Left ventricle myocardium superior (tissue), 1 donor: ENCODE data around the gene PDX1. TPM values are rescaled to one million over a fixed set of nuclear protein-coding genes. Genes with fewer than 3 reads are reported as not detected.
A peak's percentile ranks its signal among the peaks of the same experiment; 100 is the strongest.
"Not testable (repeated sequence)": the region's sequence is repeated elsewhere in the genome, so short reads cannot be mapped to it uniquely, and the experiment has no call there.

Source experiments
- ATAC-seq: fragments of 200-7000 bp; cut with Tn5 transposase; one replicate; pipeline ENCODE4 v1.9.1; 2020; ENCODE audit warnings: mild to moderate bottlenecking, moderate library complexity
- DNase-seq: peaks from one replicate; pipeline ENCODE4 v3.0.0-alpha.2; 2020
- intact Hi-C: fragments of 100-400 bp; cut with micrococcal nuclease; formaldehyde crosslinking; loops from one replicate; pipeline ENCODE4 v1.11.0; 2022
- total RNA-seq: library from RNA; stranded (reverse); fragmentation: NEBNext Ultra II Directional; extraction: Animal tissue kit (Norgen Biotek cat#: 25700); gene quantifications from one replicate; pipeline ENCODE4 v1.2.1, GENCODE V29; 2021
- donor health status: DM: no; HTN: yes; CAD: no; lungs with severe emphysema.

Gene PDX1
- total RNA-seq, 1 donor from 2014 or later = not detected

DNA sequence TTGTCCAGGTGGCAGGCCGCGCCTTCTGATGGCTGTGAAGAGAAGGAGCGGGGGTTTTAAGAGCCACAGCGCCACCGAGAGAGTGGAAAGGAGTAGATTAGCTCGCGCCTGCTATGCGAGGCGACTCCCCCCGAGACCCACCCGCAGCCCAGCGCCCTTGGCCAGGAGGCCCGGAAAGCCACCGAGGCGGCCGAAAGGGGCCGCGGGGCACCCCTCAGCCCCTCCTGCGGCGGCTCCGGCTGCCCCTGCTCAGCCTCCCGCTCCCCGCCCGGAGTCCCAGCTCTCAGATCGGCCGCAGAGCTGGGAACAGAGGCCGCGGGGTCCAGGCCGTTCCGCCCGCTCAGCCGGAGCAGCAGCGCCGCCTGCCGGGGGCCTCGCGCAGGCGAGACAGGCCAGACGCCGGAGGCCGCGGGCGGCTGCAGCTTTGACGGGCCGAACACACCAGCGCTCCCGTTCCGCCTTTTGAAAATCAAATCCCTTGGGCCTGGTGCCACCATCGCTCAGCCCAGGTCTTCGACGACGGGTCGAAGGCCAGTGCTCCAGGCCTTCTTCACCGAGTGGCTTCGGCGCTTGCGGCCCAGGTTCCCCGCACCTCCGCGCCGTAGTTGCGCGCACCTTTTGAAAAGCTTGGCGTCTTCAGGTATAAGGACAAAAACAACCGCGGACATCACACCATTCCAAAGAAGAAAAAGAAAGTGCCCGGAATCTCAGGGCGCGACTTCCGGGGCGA is 34.0 kb downstream of the PDX1 start:
- DNase-seq (peak; percentile 85), ATAC-seq (peak; percentile 99)
- intact Hi-C loops = no loop called here

DNA sequence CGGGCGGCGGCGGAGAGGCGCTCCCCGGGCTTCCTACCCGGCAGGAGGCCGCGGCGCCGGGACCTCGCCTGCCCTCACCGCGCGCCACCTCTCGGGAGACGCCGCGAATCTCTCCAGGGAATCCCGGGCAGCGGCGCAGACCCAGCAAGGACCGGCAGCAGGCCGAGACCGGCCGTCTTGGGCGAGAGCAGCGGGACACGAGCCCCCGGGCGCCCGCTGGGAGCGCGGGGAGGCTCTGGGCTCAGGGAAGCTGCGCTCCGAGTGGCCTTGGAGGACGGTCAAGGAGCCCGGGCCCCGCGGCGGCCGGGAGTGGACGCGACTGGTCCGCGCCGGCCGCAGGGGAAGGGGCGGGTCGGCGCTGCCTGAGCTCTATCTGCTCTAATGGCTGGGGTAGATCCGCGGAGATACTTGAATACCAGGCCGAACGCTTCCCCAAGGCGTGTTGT is 34.6 kb downstream of the PDX1 start:
- intact Hi-C loops = no loop called here
- ATAC-seq (peak; percentile 72), DNase-seq (no peak)

DNA sequence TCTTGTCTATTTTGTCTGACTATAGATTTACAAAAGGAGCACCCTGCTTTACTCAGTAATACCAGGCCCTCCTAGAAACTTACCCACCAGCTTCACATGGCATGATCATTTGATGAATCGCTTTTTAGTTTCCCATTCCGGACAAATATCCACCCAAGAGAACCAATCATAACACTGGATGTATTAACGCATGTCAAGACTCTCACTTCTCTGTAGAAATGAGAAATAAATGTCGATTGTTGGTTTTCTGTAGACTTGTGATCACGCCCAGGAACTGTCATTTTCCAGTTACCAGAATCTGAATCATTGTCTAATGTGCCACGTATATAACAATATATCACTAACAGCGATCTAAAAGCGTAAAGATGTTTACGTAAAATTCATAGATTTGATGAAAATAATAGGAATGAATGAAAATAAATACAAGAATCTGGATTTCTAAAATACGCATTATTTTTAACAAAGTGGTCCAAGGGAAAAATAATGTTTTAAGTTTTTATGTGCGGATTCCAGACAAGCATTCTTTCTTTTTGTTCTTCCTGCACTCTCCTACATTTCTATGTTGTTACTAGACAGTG is 35.3 kb downstream of the PDX1 start:
- ATAC-seq = no peak
- no peak for DNase-seq
- intact Hi-C loops = no loop called here

DNA sequence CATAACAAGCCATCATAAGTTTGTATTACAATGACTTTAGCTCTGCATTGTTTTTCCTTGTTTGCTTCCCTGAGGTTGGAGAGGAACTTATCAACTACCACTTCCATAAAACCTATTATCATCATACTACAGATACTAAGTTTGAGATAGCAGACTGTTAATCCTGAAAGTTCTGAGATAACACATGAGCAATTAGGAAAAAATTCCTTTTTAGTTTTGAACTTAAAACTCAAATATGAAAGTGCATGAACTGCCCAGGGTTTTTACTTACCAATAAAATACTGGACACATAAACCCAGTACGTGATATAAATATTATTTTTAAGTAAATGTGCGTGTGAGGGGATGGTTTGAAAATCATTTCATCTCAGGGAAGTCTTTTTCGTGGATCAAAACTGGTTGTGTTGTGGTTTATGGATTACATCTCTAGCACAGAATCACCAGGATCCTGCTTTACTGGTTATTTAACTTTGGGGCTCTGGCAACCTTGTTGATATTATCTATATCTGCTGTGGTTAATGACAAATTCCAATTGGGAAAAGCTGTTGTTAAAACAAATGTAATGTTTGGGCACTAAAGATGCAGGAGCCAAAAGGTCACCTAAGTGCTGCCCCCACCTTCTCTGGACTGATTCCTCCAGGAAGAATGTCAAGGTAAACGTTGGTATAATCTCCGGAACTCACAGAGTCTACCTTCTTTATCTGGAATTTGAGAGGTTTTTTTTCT is 36.9 kb downstream of the PDX1 start:
- DNase-seq (no peak), ATAC-seq (no peak)
- intact Hi-C loops = no loop called here

DNA sequence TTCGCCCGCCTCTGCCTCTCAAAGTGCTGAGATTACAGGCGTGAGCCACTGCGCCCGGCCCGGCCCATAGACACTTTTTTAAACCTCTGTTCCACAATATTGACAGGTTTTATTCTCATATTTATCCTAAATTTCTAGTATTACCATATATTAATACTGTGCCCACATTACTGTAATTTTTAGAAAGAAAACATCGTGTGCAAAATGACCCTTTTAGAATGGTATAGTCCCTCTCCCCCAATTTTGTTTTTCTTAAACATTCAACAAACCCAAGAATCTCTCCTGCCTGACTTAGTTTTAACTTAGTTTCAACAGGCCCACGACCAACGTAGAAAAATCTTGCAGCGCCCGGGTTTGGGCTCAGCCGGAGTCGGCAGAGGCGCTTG is 40.2 kb downstream of the PDX1 start:
- intact Hi-C loops = no loop called here
- DNase-seq = no peak
- ATAC-seq = no peak

DNA sequence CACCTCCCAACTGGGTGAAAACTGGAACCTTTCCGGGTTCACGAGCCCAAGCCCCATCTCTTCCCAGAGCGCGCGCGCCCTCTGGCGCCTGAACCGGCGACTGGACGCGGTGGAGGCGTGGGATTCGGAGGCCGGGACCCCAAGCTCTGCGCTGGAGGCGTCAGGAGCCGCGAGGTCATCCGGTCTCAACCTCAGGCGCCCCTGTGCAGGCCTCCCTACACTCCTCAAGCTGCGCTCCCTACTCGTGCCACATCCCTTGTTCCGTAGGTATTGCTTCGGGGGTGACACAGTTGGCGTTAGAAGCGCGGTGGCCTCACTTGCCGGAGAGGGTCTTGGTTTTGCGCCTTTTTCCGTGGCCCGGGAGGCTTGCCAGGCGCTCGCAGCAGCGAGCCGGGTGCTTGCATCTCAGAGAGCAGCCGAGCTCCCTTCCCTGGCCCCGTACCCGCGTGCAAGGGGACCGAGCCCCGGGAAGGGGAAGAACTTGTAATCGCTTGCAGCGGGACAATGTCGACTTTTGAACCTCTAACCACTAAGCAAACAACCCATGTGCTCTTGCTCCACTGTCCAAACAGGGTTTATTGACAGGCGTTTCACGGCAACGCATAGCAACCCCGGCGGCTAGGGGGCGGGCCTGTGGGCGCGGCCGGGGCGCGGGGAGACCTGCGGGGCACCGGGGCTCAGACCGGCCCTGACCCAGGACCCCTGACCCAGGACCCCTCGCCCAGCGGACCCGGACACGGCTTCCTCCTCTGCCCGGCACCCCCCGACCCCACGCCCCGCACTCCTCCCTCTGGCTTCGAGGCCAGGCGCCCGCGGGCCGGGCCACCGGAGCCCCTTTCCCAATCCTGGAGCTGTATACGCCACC is 40.8 kb downstream of the PDX1 start:
- peak; percentile 81 for ATAC-seq
- intact Hi-C loops = no loop called here
- DNase-seq = peak; percentile 60

DNA sequence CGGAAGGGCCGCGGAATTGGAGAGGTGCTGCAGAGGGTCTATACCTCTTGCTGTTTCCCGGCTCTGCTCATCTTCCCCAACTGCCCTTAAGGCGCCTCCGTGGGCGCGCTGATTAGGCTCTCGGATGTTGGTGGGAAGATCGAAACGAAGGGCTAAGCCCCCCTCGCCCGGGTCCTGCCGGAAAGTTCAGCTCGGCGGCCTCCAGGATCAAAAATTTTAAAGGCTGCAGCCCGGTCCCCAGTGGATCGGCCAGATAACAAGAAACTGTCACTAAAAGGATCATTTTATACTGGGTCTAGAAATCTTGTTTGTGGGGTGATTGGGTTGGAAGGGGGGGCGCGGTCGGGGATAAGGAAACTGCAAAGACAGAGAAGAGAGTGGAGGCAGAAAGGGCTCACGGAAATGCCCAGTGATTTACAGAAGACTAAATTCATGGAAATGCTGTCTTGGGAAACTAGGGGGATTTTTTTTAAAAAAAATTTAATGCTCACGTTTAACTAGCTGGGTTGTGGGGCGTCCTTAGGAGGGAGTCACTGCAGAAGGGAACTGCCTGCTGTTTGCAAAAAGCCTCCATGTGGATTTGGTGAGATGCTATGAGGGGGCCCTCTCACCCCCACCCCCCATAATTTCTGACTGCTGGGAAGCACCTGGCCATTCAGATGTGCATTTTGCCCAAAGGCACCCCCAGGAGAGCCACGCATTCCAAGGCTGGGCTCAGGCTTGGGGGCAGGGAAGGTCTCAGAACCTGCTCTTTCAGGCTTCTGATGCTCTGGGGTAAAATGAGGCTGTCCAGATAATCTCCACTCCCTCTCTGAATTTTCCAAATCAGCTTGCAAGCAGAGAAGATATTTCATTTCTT is 41.7 kb downstream of the PDX1 start:
- no peak for DNase-seq
- intact Hi-C loops = no loop called here
- ATAC-seq = no peak

DNA sequence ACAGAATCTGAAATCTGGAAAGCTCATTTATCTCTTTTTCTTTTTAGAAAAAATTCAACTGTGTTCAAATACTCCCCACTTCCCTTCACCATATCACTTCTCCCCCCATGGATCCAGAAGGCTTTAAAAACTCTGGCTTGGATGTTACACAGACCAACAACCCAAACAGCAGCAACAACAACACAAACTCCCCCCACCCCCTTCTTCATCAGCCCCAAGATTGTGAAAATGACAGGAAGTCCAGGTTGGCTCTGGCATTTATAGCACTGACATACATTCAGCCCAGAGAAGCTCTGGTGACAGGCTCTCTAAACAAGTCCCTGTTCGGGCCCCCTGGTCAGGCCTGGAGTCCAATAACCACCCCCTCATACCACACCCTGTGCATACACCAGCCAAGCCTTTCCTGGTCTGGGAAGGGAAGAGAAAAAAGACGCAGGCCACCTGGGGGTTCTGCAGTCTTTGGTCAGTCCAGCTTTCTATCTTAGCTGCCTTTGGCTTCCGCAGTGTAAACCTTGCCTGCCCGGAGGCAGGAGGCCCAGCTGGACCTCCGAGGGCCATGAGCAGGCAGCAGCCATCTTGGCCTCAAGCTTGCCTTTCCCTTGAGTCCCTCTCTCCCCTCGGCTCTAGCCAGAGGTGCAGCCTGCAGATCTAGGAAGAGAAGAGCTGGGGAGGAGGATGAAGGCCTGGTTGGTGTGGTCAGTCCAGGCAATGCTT is 42.5 kb downstream of the PDX1 start:
- intact Hi-C loops = no loop called here
- ATAC-seq (no peak), DNase-seq (no peak)

DNA sequence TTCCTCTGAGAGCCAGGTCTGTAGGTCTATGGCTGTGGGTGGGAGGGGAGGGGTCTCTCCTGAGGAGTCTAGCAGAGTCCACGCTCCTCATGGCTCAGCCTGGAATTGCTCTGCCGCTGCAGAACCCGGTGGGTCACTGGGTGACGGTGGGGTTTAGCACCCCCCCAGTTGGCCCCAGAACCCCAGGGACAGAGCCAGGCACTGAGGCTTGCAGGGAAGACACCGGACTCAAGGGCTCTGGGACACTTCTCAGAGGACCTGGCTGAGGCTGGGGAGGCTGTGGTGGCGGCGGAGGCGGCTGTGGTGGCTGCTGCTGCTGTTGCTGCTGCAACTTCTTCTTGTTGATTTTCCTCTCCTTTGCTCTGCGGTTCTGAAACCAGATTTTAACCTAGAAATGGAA is 43.2 kb downstream of the PDX1 start:
- intact Hi-C loops = no loop called here
- DNase-seq (no peak), ATAC-seq (no peak)

DNA sequence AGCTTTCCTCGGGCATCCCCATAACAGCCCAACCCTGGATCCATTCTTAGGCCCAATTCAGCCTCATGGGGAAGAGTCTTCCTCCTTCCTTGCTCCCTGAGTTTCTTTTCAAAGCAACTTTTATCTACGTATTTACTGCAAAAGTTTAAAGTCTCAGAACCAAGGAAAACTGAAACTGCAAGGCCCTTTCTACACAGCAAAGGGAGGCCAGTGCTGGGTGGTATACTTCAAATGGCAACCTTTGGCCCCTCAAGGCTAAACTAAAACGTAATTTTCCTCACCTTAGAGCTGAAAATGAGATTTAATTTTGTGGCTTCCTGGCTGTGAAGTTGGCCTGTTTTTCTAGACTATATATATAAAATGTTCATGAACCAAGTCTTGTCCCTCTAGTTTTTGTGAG is 43.7 kb downstream of the PDX1 start:
- intact Hi-C loops = no loop called here
- no peak for DNase-seq
- ATAC-seq = no peak

DNA sequence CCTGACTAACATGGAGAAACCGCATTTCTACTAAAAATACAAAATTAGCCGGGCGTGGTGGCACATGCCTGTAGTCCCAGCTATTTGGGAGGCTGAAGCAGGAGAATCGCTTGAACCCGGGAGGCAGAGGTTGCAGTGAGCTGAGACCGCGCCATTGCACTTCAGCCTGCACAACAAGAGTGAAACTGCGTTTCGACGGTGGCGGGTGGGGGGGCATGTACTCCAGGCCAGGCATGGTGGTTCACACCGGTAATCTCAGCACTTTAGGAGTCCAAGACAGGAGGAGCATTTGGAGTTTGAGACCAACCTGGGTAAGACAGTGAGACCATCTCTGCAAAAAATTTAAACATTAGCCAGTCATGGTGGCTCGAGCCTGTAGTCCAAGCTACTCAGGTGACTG is 44.4 kb downstream of the PDX1 start:
- ATAC-seq, intact Hi-C loops, DNase-seq: not testable (repeated sequence)

DNA sequence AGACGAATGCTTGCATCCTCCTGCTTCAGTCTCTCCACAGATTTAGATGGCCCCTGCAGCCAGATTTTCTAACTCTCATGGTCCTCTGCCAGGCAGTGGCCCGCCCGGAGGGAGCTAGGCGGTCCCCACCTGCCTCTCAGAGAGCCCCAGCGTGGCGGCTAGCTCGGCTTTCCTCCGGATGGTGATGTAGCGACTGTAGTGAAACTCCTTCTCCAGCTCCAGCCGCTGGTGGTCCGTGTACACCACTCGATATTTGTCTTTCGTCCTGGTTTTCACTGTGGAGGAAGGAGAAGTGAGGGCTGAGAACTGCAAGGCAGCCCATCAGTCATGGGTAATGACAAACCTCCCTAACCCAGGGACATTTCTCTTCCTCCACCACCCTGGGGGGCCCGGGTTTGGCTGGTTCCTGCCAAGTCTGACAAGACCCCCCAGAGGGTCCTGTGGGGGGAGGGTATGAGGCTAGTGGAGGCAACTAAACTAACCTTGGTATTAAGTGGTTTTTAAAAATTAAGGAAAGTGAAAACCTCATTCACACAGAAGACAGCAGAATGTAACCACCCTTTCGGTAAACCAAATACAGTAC is 45.0 kb downstream of the PDX1 start:
- DNase-seq (no peak), ATAC-seq (no peak)
- intact Hi-C loops = no loop called here

DNA sequence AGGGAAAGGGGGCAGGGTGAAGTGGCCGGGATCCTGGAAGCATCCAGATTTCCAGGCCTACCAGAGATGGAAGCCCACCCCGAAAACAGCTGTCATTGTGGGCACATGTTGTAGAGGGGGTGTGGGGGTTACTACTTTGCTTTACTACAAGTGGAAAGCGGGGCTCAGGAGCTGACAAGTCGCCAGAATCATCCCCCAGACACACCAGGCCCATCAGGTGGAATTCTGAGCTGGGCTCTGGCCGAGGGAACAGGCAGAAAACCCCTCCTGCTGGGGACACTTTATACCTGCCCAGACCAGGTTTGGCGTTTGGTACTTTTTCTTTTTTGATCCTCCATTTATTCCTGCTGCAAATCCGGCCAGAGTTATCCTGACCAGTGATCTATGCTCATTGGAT is 45.5 kb downstream of the PDX1 start:
- ATAC-seq (no peak), DNase-seq (no peak)
- intact Hi-C loops = no loop called here

DNA sequence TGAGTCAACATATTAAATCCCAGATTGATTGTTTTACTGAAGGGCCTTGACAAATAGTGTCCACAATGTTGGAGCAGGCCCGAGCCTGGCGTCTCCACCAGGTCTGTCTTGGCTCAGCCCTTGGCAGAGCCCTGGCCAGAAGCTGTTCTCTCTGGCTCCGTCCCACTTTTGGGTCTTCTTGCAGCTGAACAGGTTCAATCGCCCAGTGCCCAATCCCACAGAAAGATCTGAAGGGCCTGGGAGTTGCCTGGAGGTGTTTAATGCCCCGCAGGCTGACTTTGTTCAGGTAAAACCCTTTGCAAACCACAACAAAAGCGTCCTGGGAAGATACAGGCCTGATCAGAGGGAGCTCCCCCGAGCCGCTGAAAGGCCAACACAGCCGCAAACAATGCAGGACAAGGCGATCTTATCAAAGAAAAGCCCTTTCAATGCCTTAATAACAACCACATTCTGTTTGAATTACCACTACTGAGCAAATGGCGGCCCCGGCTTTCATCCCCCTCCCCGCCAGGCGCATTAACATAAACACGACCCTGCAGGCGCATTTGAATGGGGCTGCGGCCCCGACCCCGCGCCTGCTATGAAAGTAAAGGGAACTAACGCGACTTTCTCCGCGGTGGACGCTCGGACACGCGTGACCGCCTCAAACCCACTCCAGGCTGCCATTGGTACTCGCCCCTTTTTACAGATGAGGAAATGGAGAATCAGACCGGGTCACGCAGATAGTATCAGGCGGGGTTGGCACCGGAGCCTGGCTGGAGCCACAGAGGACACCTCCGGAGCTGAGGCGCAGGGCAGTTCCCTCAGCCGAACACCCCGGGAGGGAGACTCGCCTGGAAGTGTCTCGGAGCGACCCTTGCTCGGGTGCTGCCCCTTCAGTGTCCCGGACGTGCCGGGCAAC is 46.2 kb downstream of the PDX1 start:
- no peak for ATAC-seq
- intact Hi-C loops = no loop called here
- no peak for DNase-seq

DNA sequence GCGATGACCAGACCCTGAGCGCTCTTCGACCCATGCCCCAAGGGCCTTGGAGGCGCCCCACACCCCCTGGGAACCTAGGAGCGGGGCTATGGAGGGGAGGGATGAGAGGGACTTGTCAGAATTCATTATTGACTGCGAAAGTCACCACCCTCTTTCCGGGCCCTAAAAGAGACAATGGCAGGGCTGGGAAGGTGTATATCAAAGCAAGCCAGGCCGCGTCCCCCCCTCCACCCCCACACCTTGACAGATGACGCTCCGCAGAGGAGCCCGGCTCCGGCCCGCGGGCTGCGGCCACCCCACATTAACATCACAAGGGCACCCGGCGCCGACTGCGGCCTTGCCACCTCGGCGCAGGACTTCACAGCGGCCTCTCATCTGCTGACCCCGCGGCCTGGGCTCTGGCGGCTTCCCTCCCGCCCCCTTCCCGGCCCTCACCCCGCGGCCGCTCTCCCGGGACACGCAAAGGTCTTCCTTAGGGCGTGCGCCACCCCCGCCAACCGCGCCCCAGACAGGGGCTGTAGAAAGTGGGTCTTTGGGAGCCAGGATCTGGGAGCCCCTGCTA is 46.9 kb downstream of the PDX1 start:
- DNase-seq (no peak), ATAC-seq (no peak)
- intact Hi-C loops = no loop called here

DNA sequence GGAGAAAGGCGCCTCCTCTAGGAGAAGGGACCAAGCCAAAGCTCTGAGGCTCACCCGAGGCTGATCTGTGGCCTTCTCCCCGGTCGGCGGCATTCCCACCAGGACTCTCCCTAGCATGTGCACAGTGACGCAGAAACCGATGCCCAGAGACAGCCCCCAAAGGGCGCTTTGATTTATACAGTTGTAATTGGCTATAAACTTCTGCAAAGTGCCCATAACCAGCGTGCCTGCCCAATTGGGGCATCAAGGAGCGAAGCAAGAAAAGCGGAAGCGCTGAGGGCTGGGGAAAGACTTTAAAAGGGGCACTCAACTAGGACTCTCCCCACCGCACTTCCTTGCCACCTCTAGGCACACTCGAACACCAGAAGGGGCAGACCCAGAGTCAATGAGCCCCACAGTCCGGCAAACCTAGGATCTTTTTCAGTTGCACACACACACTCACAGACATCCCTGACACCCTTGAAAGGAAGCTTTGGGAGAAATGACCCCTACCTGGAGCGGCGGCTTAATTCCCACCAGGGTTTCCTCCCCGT is 47.5 kb downstream of the PDX1 start:
- ATAC-seq = no peak

More for the DNA sequence above, 47.5 kb downstream of the PDX1 start:
- intact Hi-C loops = no loop called here
- no peak for DNase-seq
